Muscle layer of colon (tissue), 2 donors: ENCODE data around the gene HS1BP3.

Source experiments
- H3K27ac ChIP-seq: one replicate; pipeline ENCODE4 v1.7.0; 2013; ENCODE audit warnings: low read depth, mild to moderate bottlenecking, low read length, moderate library complexity
- H3K27me3 ChIP-seq, 2 donors: one replicate each; pipeline ENCODE4 v1.7.0; 2013; ENCODE audit warnings: low read length in 2 of 2, mild to moderate bottlenecking in 2 of 2; ENCODE audit not compliant: insufficient read depth in 2 of 2, control insufficient read depth in 1 of 2
- H3K36me3 ChIP-seq: one replicate; pipeline ENCODE4 v1.7.0; 2013; ENCODE audit warnings: mild to moderate bottlenecking, low read length; ENCODE audit not compliant: insufficient read depth
- H3K4me1 ChIP-seq: one replicate; pipeline ENCODE4 v1.7.0; 2013; ENCODE audit warnings: mild to moderate bottlenecking, low read length; ENCODE audit not compliant: insufficient read depth
- H3K4me3 ChIP-seq, 2 donors: one replicate each; pipeline ENCODE4 v1.7.0; 2013; ENCODE audit warnings: low read length in 2 of 2, low read depth in 1 of 2, mild to moderate bottlenecking in 1 of 2, moderate library complexity in 1 of 2
- H3K9ac ChIP-seq: one replicate; pipeline ENCODE4 v1.7.0; 2013; ENCODE audit warnings: low read length
- H3K9me3 ChIP-seq: one replicate; pipeline ENCODE4 v1.7.0; 2013; ENCODE audit warnings: mild to moderate bottlenecking, low read length
- donor health status: abdominal sarcoma.
- donor health status: Adenocarcinoma of cecum.

HS1BP3 gene

GRCh38 chr2:20578895-20579825, 71.7 kb downstream of the HS1BP3 start:
- Histone ChIP-seq H3K9me3 (no peaks in the 10 kb centered on the region), H3K27me3 (no peaks in the 10 kb centered on the region), H3K9ac (no peak overlapping the region), H3K27ac (peak overlapping the region; percentile 72), H3K4me3 (no peak overlapping the region), H3K4me1 (peaks cover 35% of the 10 kb centered on the region), H3K36me3 (no peaks in the 10 kb centered on the region)

GRCh38 chr2:20578266-20578894, 72.5 kb downstream of the HS1BP3 start:
- no peaks in the 10 kb centered on the region for H3K27me3 ChIP-seq
- no peaks in the 10 kb centered on the region for H3K9me3 ChIP-seq
- no peaks in the 10 kb centered on the region for H3K36me3 ChIP-seq
- H3K9ac ChIP-seq: no peak overlapping the region
- H3K4me3 ChIP-seq: no peak overlapping the region
- H3K27ac ChIP-seq: peak overlapping the region; percentile 72
- peaks cover 37% of the 10 kb centered on the region for H3K4me1 ChIP-seq

GRCh38 chr2:20577495-20578235, 73.2 kb downstream of the HS1BP3 start:
- H3K36me3 ChIP-seq: no peaks in the 10 kb centered on the region
- H3K27ac ChIP-seq: no peak overlapping the region
- no peak overlapping the region for H3K4me3 ChIP-seq
- H3K9me3 ChIP-seq: no peaks in the 10 kb centered on the region
- H3K9ac ChIP-seq: no peak overlapping the region
- H3K4me1 ChIP-seq: peaks cover 39% of the 10 kb centered on the region
- no peaks in the 10 kb centered on the region for H3K27me3 ChIP-seq

DNA sequence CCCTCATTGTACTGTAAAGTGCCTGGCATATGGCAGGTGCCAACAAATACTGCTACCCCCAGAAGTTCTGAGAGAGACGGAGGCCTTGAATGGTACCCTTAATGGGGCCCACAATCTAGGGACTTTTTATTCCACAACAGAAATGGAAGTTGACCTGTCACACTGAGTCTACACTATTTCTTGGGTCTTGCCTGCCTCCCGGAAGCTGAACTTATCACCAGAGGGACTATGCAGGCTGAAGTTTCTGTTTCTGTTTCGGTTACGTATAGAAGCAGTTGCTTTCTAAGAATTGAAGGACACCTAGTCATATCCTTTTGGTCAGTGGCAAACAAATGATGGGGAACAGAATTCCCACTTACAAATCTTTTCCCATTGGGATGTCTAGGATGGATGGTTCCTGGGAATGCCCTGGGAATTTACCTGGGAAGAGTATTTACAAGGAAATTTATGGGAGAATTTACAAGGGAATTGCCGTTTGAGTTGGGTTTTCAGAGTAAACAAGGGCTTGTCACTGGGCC, 74.2 kb downstream of the HS1BP3 start:
- no peaks in the 10 kb centered on the region for H3K27me3 ChIP-seq
- H3K27ac ChIP-seq: no peak overlapping the region
- no peak overlapping the region for H3K9ac ChIP-seq
- no peaks in the 10 kb centered on the region for H3K9me3 ChIP-seq
- H3K4me3 ChIP-seq: no peak overlapping the region
- H3K36me3 ChIP-seq: no peaks in the 10 kb centered on the region
- H3K4me1 ChIP-seq: peaks cover 39% of the 10 kb centered on the region

DNA sequence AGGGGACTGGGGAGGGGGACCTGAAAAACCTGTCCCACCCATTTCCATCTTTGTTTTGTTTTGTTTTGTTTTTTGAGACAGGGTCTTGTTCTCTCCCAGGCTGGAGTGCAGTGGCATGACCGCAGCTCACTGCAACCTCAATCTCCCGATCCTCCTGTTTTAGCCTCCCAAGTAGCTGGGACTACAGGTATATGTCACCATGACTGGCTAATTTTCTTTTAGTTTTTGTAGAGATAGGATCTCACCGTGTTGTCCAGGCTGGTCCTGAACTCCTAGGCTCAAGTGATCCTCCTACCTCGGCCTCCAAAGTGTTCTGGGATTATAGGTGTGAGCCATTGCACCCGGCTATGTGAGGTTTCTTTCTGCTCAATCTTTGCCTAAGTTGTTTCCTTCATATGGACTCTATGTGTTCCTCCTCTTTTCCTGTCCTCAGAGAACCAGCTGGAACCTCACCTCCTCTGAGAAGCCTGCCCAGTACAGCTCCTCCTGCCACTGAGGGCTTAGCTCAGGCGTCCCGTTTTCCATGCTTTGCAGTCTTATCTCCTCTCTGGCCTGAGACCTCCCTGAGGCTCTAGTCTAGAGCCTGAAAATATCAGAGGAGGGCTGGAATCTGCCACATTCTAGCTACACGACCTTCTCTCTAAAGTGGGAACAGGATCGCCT, 74.8 kb downstream of the HS1BP3 start:
- H3K4me1 ChIP-seq: peaks cover 39% of the 10 kb centered on the region
- H3K36me3 ChIP-seq: no peaks in the 10 kb centered on the region
- H3K9me3 ChIP-seq: no peaks in the 10 kb centered on the region
- H3K4me3 ChIP-seq: no peak overlapping the region
- no peak overlapping the region for H3K27ac ChIP-seq
- no peaks in the 10 kb centered on the region for H3K27me3 ChIP-seq
- no peak overlapping the region for H3K9ac ChIP-seq

DNA sequence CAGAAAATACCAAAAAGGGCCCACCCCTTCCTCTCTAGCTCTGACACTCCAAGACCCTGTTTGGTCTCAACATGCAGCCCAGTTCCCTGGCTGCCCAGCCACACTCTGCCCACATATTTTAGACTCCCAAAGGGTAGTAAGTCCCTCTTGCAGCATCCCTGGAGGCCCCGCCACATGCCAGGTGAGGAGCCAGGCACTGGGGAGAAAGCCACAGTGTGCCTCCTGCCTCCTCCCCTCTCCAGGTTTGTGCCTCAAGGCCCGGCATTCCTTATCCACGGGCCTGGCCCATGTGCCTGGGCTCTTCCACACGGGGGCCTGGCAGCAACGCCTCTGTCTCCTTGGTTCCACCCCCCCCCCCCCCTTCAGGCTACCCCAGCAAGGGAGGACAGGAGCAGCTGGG, 75.5 kb downstream of the HS1BP3 start:
- H3K9me3 ChIP-seq: no peaks in the 10 kb centered on the region
- no peak overlapping the region for H3K4me3 ChIP-seq
- H3K4me1 ChIP-seq: peaks cover 39% of the 10 kb centered on the region
- H3K36me3 ChIP-seq: no peaks in the 10 kb centered on the region
- no peaks in the 10 kb centered on the region for H3K27me3 ChIP-seq
- no peak overlapping the region for H3K27ac ChIP-seq
- H3K9ac ChIP-seq: no peak overlapping the region

- peaks cover 39% of the 10 kb centered on the region for H3K4me1 ChIP-seq
- no peak overlapping the region for H3K27ac ChIP-seq
- H3K4me3 ChIP-seq: no peak overlapping the region
- H3K27me3 ChIP-seq: no peaks in the 10 kb centered on the region
- H3K36me3 ChIP-seq: no peaks in the 10 kb centered on the region
- H3K9me3 ChIP-seq: no peaks in the 10 kb centered on the region
- H3K9ac ChIP-seq: no peak overlapping the region
Measured at GRCh38 chr2:20574930-20575329, 76.0 kb downstream of the HS1BP3 start.

- H3K9ac ChIP-seq: no peak overlapping the region
- H3K27ac ChIP-seq: no peak overlapping the region
- H3K36me3 ChIP-seq: no peaks in the 10 kb centered on the region
- no peak overlapping the region for H3K4me3 ChIP-seq
- peaks cover 34% of the 10 kb centered on the region for H3K4me1 ChIP-seq
- H3K9me3 ChIP-seq: no peaks in the 10 kb centered on the region
- no peaks in the 10 kb centered on the region for H3K27me3 ChIP-seq
Measured at GRCh38 chr2:20574423-20574911, 76.4 kb downstream of the HS1BP3 start.

GRCh38 chr2:20573620-20574422, 77.1 kb downstream of the HS1BP3 start:
- no peaks in the 10 kb centered on the region for H3K27me3 ChIP-seq
- H3K9ac ChIP-seq: no peak overlapping the region
- peaks cover 28% of the 10 kb centered on the region for H3K4me1 ChIP-seq

GRCh38 chr2:20572221-20572620, 78.7 kb downstream of the HS1BP3 start:
- Histone ChIP-seq H3K9me3 (no peaks in the 10 kb centered on the region), H3K36me3 (no peaks in the 10 kb centered on the region), H3K4me3 (no peak overlapping the region), H3K27me3 (no peaks in the 10 kb centered on the region), H3K9ac (no peak overlapping the region), H3K4me1 (peaks cover 16% of the 10 kb centered on the region), H3K27ac (no peak overlapping the region)

More at GRCh38 chr2:20573620-20574422, 77.1 kb downstream of the HS1BP3 start:
- Histone ChIP-seq H3K9me3 (no peaks in the 10 kb centered on the region), H3K36me3 (no peaks in the 10 kb centered on the region), H3K27ac (peak overlapping the region; percentile 17), H3K4me3 (no peak overlapping the region)
